ENCODE measurements around the gene ATXN2L.
"Not testable (repeated sequence)": the region's sequence is repeated elsewhere in the genome, so short reads cannot be mapped to it uniquely, and the experiment has no call there.

The ATXN2L gene

GRCh38 chr16:28836761-28837064 is 13.9 kb downstream of the ATXN2L start:
- no peak for DNase-seq

DNA sequence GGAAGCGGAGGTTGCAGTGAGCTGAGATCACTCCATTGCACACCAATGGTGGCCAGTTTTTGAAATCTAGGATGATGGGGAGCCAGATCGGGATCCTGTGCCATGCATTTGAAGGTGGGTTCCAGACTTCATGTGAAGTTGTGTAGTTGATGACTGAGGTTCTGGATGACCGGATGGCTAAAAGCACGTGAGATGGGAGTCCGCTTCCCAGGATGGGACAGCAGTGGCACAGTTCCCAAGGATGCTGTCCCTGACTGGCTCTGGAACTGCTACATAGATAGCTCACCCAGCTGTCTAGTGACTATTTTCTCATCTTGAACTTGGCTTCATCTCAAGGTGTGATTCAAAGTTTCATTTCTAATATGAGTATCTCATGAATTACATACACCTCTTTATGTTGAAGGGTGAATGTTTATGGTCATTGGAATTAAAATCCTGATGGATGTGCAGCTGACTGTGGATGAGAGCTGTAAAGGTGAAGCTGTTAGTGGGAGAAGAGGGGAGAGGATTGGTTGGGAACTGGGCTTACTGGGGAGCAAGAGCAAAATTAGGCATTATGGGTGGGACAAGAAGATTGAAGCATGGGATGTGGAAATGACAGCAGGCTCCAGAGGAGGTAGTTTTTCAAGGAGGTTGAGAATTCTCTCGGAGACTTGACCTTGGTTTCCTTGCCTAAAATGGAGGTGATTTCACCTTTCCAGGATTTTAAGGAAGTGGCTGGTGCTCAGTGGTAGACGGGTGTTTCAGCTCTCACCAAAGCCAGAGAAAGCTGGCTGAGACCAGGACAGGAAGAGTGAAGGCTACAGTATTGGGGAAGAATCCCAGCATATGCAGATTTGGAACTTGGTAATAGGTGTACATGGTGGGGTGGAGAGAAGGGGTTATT is 15.1 kb downstream of the ATXN2L start:
- no peak for DNase-seq

GRCh38 chr16:28838558-28838918 is 15.7 kb downstream of the ATXN2L start:
- no peak for DNase-seq

- DNase-seq: no peak
Observed at GRCh38 chr16:28839004-28839639, 16.3 kb downstream of the ATXN2L start.

GRCh38 chr16:28839899-28840298 is 17.1 kb downstream of the ATXN2L start:
- no peak for DNase-seq

- no peak for DNase-seq
Observed at GRCh38 chr16:28842696-28843095, 19.9 kb downstream of the ATXN2L start.

GRCh38 chr16:28843766-28844165 is 21.0 kb downstream of the ATXN2L start:
- DNase-seq: no peak

GRCh38 chr16:28844226-28844885 is 21.6 kb downstream of the ATXN2L start:
- DNase-seq: no peak

GRCh38 chr16:28845293-28845692 is 22.5 kb downstream of the ATXN2L start:
- DNase-seq: peak; percentile 61

GRCh38 chr16:28845761-28846079 is 22.9 kb downstream of the ATXN2L start:
- no peak for DNase-seq

GRCh38 chr16:28846080-28846932 is 23.5 kb downstream of the ATXN2L start, which contains the start of gene TUFM:
TSS of gene TUFM (minus strand) at chr16:28846348. CDS start at chr16:28846269, 79 bp downstream.
- DNase-seq: peak; percentile 98

DNA sequence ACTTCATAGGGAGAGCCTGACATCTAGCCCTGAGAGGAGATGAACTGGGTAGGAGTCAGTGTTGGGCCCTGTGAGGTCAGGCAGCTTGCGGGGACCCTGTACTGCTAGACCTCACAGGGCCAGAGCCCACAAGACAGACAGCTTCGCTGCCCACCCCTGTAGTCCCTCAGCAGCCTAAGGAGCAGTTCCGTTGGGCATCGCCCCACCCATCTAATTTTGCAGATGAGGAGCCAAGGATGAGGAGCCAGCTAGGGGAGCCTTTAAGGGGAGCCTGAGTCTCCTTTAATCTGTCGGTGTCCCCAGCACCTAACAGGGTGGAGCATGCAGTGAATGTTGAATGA is 24.1 kb downstream of the ATXN2L start:
- no peak for DNase-seq

DNA sequence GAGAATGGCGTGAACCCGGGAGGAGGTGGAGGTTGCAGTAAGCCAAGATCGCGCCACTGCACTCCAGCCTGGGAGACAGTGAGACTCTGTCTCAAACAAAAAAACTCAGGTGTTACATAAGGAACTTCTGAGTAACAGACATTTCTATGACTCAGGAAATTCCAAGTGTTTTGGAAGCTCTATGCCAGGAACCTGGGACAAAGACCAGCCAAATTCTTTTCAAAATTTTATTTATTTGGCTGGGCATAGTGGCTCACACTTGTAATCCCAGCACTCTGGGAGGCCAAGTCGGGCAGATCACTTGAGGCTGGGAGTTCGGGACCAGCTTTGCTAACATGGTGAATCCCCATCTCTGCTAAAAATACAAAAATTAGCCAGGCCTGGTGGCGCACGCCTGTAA is 35.6 kb downstream of the ATXN2L start:
- no peak for DNase-seq

- DNase-seq: no peak
Observed at GRCh38 chr16:28859326-28859725, 36.5 kb downstream of the ATXN2L start.

GRCh38 chr16:28863929-28864793 is 41.4 kb downstream of the ATXN2L start:
- DNase-seq: no peak

- DNase-seq: no peak
Observed at GRCh38 chr16:28865001-28865688, 42.3 kb downstream of the ATXN2L start.

GRCh38 chr16:28865722-28866453 is 43.1 kb downstream of the ATXN2L start:
- no peak for DNase-seq

DNA sequence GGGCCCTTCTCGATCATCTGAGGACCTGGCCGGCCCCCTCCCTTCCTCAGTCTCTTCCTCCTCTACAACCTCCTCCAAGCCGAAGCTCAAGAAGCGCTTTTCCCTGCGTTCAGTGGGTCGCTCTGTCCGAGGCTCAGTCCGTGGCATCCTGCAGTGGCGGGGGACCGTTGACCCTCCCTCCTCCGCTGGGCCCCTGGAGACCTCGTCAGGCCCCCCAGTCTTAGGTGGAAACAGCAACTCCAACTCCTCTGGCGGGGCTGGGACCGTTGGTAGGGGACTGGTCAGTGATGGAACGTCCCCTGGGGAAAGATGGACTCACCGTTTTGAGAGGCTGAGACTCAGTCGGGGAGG is 43.6 kb downstream of the ATXN2L start:
- DNase-seq: no peak

DNA sequence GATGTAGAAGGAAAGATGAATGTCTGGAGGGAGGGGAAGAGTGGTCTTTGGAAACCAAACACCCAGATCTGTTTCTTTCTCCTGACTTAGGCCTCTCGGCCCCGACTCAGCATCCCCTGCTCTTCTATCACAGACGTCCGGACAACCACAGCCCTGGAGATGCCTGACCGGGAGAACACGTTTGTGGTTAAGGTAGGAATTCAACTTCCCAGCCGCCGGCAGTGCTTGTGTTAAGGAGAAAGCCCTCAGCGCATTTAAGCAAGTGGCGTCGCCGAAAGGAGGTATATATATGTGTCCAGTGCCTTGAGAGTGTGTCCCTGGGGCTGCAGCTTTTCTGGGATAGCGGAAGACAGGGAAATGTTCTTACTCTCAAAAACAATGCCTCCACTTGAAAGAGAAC is 44.4 kb downstream of the ATXN2L start:
- no peak for DNase-seq

DNA sequence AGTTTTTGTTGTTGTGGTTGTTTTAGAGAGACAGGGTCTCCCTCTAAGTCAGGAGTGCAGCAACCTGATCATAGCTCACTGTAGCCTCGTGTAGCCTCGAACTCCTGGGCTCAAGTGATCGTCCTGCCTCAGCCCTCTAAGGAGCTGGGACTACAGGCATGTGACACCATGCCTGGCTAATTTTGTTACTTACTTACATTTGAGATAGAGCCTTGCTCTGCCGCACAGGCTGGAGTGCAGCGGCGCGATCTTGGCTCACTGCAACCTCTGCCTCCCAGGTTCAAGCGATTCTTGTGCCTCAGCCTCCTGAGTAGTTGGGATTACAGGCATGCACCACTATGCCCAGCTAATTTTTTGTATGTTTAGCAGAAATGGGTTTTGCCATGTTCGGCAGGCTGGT is 44.8 kb downstream of the ATXN2L start:
- DNase-seq: not testable (repeated sequence)

GRCh38 chr16:28869201-28869600 is 46.4 kb downstream of the ATXN2L start:
- no peak for DNase-seq
